GM18870 (cell line): ENCODE results near the gene CXXC1.
"Not testable (repeated sequence)": the region's sequence is repeated elsewhere in the genome, so short reads cannot be mapped to it uniquely, and the experiment has no call there.

Experiments
- ATAC-seq: cut with Tn5 transposase; IDR thresholded peaks from one replicate; pipeline ENCODE4 v1.9.1; 2021; ENCODE audit warnings: moderate library complexity; ENCODE audit not compliant: unreplicated experiment

Gene CXXC1

GRCh38 chr18:50298443-50299284 is 11.2 kb upstream of the CXXC1 start:
- no peak for ATAC-seq

GRCh38 chr18:50297621-50298442 is 10.3 kb upstream of the CXXC1 start:
- peak; percentile 97 for ATAC-seq

GRCh38 chr18:50293039-50293438 is 5.5 kb upstream of the CXXC1 start:
- no peak for ATAC-seq

GRCh38 chr18:50289108-50289443 is 1.6 kb upstream of the CXXC1 start:
- ATAC-seq, result no peak

- ATAC-seq, result not testable (repeated sequence)
These were observed 1.0 kb upstream of the CXXC1 start for GRCh38 chr18:50288348-50289107.

- no peak for ATAC-seq
These were observed 458 bp downstream of the CXXC1 start for GRCh38 chr18:50287028-50287440.

GRCh38 chr18:50286391-50287027 is 983 bp downstream of the CXXC1 start:
- no peak for ATAC-seq

GRCh38 chr18:50285631-50286321 is 1.7 kb downstream of the CXXC1 start:
- ATAC-seq, result no peak

GRCh38 chr18:50285071-50285470 is 2.4 kb downstream of the CXXC1 start:
- no peak for ATAC-seq

GRCh38 chr18:50284255-50284885 is 3.1 kb downstream of the CXXC1 start:
- ATAC-seq, result no peak

- ATAC-seq, result no peak
These were observed 3.9 kb downstream of the CXXC1 start for GRCh38 chr18:50283469-50284209.

GRCh38 chr18:50282521-50283335 is 4.8 kb downstream of the CXXC1 start:
- no peak for ATAC-seq

GRCh38 chr18:50281972-50282520 is 5.4 kb downstream of the CXXC1 start:
- no peak for ATAC-seq

GRCh38 chr18:50281295-50281971 is 6.1 kb downstream of the CXXC1 start, which contains the start of gene MBD1:
Gene MBD1 (minus strand): TSS chr18:50281523. CDS start chr18:50279992, 1,531 bp downstream.
- ATAC-seq, result peak; percentile 81

GRCh38 chr18:50280707-50281294 is 6.7 kb downstream of the CXXC1 start:
- no peak for ATAC-seq

- ATAC-seq, result no peak
These were observed 7.7 kb downstream of the CXXC1 start for GRCh38 chr18:50279752-50280151.

- no peak for ATAC-seq
These were observed 9.6 kb downstream of the CXXC1 start for GRCh38 chr18:50277942-50278341.
